GM23338 (cell line): ENCODE results near the gene PRKAR1B. TPM values are rescaled to one million over a fixed set of nuclear protein-coding genes. Genes with fewer than 3 reads are reported as not detected.

Experiments
- ATAC-seq: fragments of 200-7000 bp; cut with Tn5 transposase; 3 replicates; pipeline ENCODE4 v1.9.1; 2020
- DNase-seq: peaks from one replicate; pipeline ENCODE4 v3.0.0-alpha.2; 2015; ENCODE audit warnings: low spot score
- H2AFZ ChIP-seq: fragments of 200-600 bp; sonication (generic); 2 replicates; pipeline ENCODE4 v1.8.0; 2016; ENCODE audit warnings: antibody characterized with exemption, mild to moderate bottlenecking, moderate library complexity
- H3F3A ChIP-seq: fragments of 200-600 bp; sonication (generic); replicated peaks from 2 replicates; pipeline ENCODE4 v1.8.0; 2017; ENCODE audit warnings: antibody characterized with exemption, mixed run types, low read depth
- H3K27ac ChIP-seq: fragments of 200-600 bp; sonication (generic); 2 replicates; pipeline ENCODE4 v1.6.1; 2016; ENCODE audit warnings: low read depth
- H3K27me3 ChIP-seq: fragments of 200-600 bp; sonication (generic); 2 replicates; pipeline ENCODE4 v1.8.0; 2016; ENCODE audit warnings: mild to moderate bottlenecking, mixed run types, moderate library complexity; ENCODE audit not compliant: insufficient read depth
- H3K36me3 ChIP-seq: fragments of 200-600 bp; sonication (generic); 2 replicates; pipeline ENCODE4 v1.8.0; 2016; ENCODE audit warnings: mild to moderate bottlenecking; ENCODE audit not compliant: insufficient read depth
- H3K4me1 ChIP-seq: fragments of 200-600 bp; sonication (generic); 2 replicates; pipeline ENCODE4 v1.8.0; 2016; ENCODE audit warnings: mild to moderate bottlenecking, moderate library complexity; ENCODE audit not compliant: insufficient read depth
- H3K4me2 ChIP-seq: fragments of 200-600 bp; sonication (generic); 2 replicates; pipeline ENCODE4 v1.7.1; 2017; ENCODE audit warnings: mixed run types
- H3K4me3 ChIP-seq: fragments of 200-600 bp; sonication (generic); 2 replicates; pipeline ENCODE4 v1.6.1; 2016; ENCODE audit warnings: mixed run types
- H3K79me2 ChIP-seq: fragments of 200-600 bp; sonication (generic); replicated peaks from 2 replicates; pipeline ENCODE4 v1.8.0; 2017; ENCODE audit warnings: mild to moderate bottlenecking; ENCODE audit not compliant: insufficient read depth
- H3K9me2 ChIP-seq: fragments of 200-600 bp; sonication (generic); 2 replicates; pipeline ENCODE4 v1.8.0; 2017; ENCODE audit not compliant: insufficient read depth
- H4K20me1 ChIP-seq: fragments of 200-600 bp; sonication (generic); replicated peaks from 2 replicates; pipeline ENCODE4 v1.8.0; 2017; ENCODE audit warnings: mild to moderate bottlenecking; ENCODE audit not compliant: insufficient read depth
- H3K27ac Mint-ChIP-seq: 2 replicates; pipeline ENCODE4 v1.8.0; 2020; ENCODE audit warnings: inconsistent platforms, mild to moderate bottlenecking, moderate library complexity, mixed read lengths
- H3K27me3 Mint-ChIP-seq: 3 replicates; pipeline ENCODE4 v1.8.0; 2022; ENCODE audit warnings: low read depth, mild to moderate bottlenecking, moderate library complexity, mixed read lengths, inconsistent platforms; ENCODE audit not compliant: insufficient read depth, poor library complexity
- H3K36me3 Mint-ChIP-seq: 3 replicates; pipeline ENCODE4 v1.8.0; 2021; ENCODE audit warnings: low read depth, mild to moderate bottlenecking, inconsistent platforms, moderate library complexity, mixed read lengths
- H3K4me1 Mint-ChIP-seq: 3 replicates; pipeline ENCODE4 v1.8.0; 2020; ENCODE audit warnings: mild to moderate bottlenecking, inconsistent platforms, mixed read lengths
- H3K4me3 Mint-ChIP-seq: 3 replicates; pipeline ENCODE4 v1.8.0; 2021; ENCODE audit warnings: moderate library complexity, mild to moderate bottlenecking, inconsistent platforms, mixed read lengths
- H3K9me3 Mint-ChIP-seq: 3 replicates; pipeline ENCODE4 v1.8.0; 2020; ENCODE audit warnings: moderate library complexity, mild to moderate bottlenecking, inconsistent platforms, mixed read lengths
- CREB1 ChIP-seq: fragments of 250-450 bp; sonication (Bioruptor Pico); IDR thresholded peaks from 2 replicates; pipeline ENCODE4 v1.5.0; 2020; ENCODE audit warnings: low read depth, mild to moderate bottlenecking, moderate library complexity
- EZH2 ChIP-seq: fragments of 200-600 bp; sonication (generic); IDR thresholded peaks from one replicate; pipeline ENCODE4 v1.8.0; 2017; ENCODE audit warnings: antibody characterized with exemption, mild to moderate bottlenecking, low read depth; ENCODE audit not compliant: unreplicated experiment
- EZH2phosphoT487 ChIP-seq: fragments of 200-600 bp; sonication (generic); IDR thresholded peaks from one replicate; pipeline ENCODE4 v1.8.1; 2018; ENCODE audit warnings: antibody characterized with exemption; ENCODE audit not compliant: unreplicated experiment
- JUNB ChIP-seq: IDR thresholded peaks from one replicate; pipeline ENCODE4 v1.6.1; 2016; ENCODE audit warnings: antibody characterized with exemption; ENCODE audit not compliant: unreplicated experiment
- NANOG ChIP-seq: IDR thresholded peaks from 2 replicates; pipeline ENCODE4 v1.6.1; 2016; ENCODE audit warnings: antibody characterized with exemption, borderline replicate concordance
- POLR2AphosphoS5 ChIP-seq: IDR thresholded peaks from 2 replicates; pipeline ENCODE4 v1.6.1; 2016; ENCODE audit warnings: antibody characterized with exemption, low read depth
- REST ChIP-seq: IDR thresholded peaks from one replicate; pipeline ENCODE4 v1.6.1; 2018; ENCODE audit warnings: antibody characterized with exemption; ENCODE audit not compliant: unreplicated experiment
- STAT1 ChIP-seq: IDR thresholded peaks from one replicate; pipeline ENCODE4 v1.6.1; 2016; ENCODE audit warnings: antibody characterized with exemption; ENCODE audit not compliant: unreplicated experiment
- ZNF114 ChIP-seq: fragments of 250-450 bp; sonication (Bioruptor Pico); IDR thresholded peaks from 2 replicates; pipeline ENCODE4 v1.5.0; 2020; ENCODE audit warnings: mild to moderate bottlenecking, moderate library complexity
- ZNF331 ChIP-seq: fragments of 250-450 bp; sonication (Bioruptor Pico); IDR thresholded peaks from 2 replicates; pipeline ENCODE4 v1.5.0; 2020; ENCODE audit warnings: low read depth, mild to moderate bottlenecking, moderate library complexity
- ZNF462 ChIP-seq: fragments of 250-450 bp; sonication (Bioruptor Pico); IDR thresholded peaks from 2 replicates; pipeline ENCODE4 v1.5.0; 2020; ENCODE audit warnings: mild to moderate bottlenecking, moderate library complexity
- polyA plus RNA-seq: library from polyadenylated mRNA; unstranded; fragments of >200 nt; fragmentation: Nextera tagmentation; extraction: Ambion mirVana; gene quantifications from 2 replicates; pipeline ENCODE4 v1.2.1, GENCODE V29; 2016
- total RNA-seq: library from RNA; depleted of rRNA; stranded (reverse); fragments of >200 nt; shearing (Covaris generic); gene quantifications from 2 replicates; pipeline ENCODE4 v1.2.3, GENCODE V29; 2014
- TF ChIP-seq, protein P1 (sequence below), 2 experiments: fragments of 200-600 bp in 1 of 2; sonication (generic) in 1 of 2; conservative IDR thresholded peaks; 2 replicates each; pipeline versions ENCODE4 v1.5.1 to v1.6.1; 2016 to 2017; ENCODE audit warnings: antibody characterized with exemption in 2 of 2, low read depth in 2 of 2, mild to moderate bottlenecking in 2 of 2, moderate library complexity in 1 of 2
- TF ChIP-seq, protein P2 (sequence below): IDR thresholded peaks from 2 replicates; pipeline ENCODE4 v1.6.1; 2016; ENCODE audit warnings: antibody characterized with exemption

PRKAR1B gene
- total and polyA plus RNA-seq, 2 experiments from 2014 or later = 35.7 to 36.7 TPM

GRCh38 chr7:500521-501420, 226.3 kb downstream of the PRKAR1B start:
- Histone ChIP-seq H3K36me3 (no peaks in the 10 kb centered on the region; the same call in 1 of the 2 replicates), H3F3A (no peaks in the 10 kb centered on the region), H4K20me1 (peaks cover 5% of the 10 kb centered on the region), H3K79me2 (no peaks in the 10 kb centered on the region), H3K4me1 (no peaks in the 10 kb centered on the region), H3K9me2 (no peaks in the 10 kb centered on the region), H3K27me3 (no peaks in the 10 kb centered on the region), H3K4me3 (no peak overlapping the region), H3K4me2 (no peak overlapping the region), H3K27ac (no peak overlapping the region), H2AFZ (no peak overlapping the region)
- Mint-ChIP-seq H3K9me3 (no peaks in the 10 kb centered on the region), H3K4me1 (peaks cover 22% of the 10 kb centered on the region), H3K27me3 (peaks cover 9% of the 10 kb centered on the region), H3K36me3 (peaks cover 73% of the 10 kb centered on the region), H3K4me3 (no peak overlapping the region), H3K27ac (peak overlapping the region; percentile 36; the same call in 1 of the 2 replicates)
- ATAC-seq (no peak), DNase-seq (no peak)
- TF ChIP-seq POLR2AphosphoS5 (no peak), JUNB (no peak), NANOG (no peak), REST (no peak), CREB1 (CRISPR knock-in tag) (no peak), EZH2 (no peak), ZNF462 (no peak), STAT1 (no peak), ZNF331 (CRISPR knock-in tag) (no peak), EZH2phosphoT487 (no peak), ZNF114 (no peak)
- TF ChIP-seq, protein P1, sequence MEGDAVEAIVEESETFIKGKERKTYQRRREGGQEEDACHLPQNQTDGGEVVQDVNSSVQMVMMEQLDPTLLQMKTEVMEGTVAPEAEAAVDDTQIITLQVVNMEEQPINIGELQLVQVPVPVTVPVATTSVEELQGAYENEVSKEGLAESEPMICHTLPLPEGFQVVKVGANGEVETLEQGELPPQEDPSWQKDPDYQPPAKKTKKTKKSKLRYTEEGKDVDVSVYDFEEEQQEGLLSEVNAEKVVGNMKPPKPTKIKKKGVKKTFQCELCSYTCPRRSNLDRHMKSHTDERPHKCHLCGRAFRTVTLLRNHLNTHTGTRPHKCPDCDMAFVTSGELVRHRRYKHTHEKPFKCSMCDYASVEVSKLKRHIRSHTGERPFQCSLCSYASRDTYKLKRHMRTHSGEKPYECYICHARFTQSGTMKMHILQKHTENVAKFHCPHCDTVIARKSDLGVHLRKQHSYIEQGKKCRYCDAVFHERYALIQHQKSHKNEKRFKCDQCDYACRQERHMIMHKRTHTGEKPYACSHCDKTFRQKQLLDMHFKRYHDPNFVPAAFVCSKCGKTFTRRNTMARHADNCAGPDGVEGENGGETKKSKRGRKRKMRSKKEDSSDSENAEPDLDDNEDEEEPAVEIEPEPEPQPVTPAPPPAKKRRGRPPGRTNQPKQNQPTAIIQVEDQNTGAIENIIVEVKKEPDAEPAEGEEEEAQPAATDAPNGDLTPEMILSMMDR (conservative IDR thresholded peaks at IDR 0.05; ENCODE audit: low read depth in 2 of 2) = no peak
- TF ChIP-seq, protein P2, sequence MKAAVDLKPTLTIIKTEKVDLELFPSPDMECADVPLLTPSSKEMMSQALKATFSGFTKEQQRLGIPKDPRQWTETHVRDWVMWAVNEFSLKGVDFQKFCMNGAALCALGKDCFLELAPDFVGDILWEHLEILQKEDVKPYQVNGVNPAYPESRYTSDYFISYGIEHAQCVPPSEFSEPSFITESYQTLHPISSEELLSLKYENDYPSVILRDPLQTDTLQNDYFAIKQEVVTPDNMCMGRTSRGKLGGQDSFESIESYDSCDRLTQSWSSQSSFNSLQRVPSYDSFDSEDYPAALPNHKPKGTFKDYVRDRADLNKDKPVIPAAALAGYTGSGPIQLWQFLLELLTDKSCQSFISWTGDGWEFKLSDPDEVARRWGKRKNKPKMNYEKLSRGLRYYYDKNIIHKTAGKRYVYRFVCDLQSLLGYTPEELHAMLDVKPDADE = no peak
